HCT116 (cell line): ENCODE data around the gene DYNLT4. TPM values are rescaled to one million over a fixed set of nuclear protein-coding genes. Genes with fewer than 3 reads are reported as not detected.

ENCODE experiments used
- ATAC-seq: fragments of 200-7000 bp; cut with Tn5 transposase; 2 replicates; pipeline ENCODE4 v1.9.1; 2020; ENCODE audit warnings: mild to moderate bottlenecking, moderate library complexity
- BruUV-seq: library from RNA; stranded (reverse); fragments of 400-500 nt; replicated peaks from 2 replicates; lab custom pipeline; 2021; lab: Mats Ljungman, UMichigan
- CTCF ChIA-PET: fragments of 300-600 bp; sonication (Branson Sonifier 250); formaldehyde crosslinking; loops from one replicate; lab custom pipeline; 2021; ENCODE audit warnings: antibody characterized with exemption; lab: Charles Lee
- POLR2A ChIA-PET: fragments of 300-600, 350-600 bp; sonication (Branson Sonifier 250); formaldehyde crosslinking; loops from one replicate; lab custom pipeline; 2021; ENCODE audit warnings: antibody characterized with exemption; lab: Charles Lee
- RAD21 ChIA-PET, 2 experiments: fragments of 300-600 bp; sonication (Branson Sonifier 250); formaldehyde crosslinking; loops; one replicate each; lab custom pipeline; 2023; ENCODE audit warnings: low total read pairs in 2 of 2; ENCODE audit not compliant: uncharacterized antibody in 2 of 2, unreplicated experiment in 2 of 2, low non-redundant PET in 1 of 2; lab: Charles Lee
- DNase-seq: peaks from one replicate; pipeline ENCODE4 v3.0.0-alpha.2; 2010; ENCODE audit warnings: low read depth, low spot score
- H2AFZ ChIP-seq: fragments of 200-600 bp; shearing (Covaris generic), sonication (generic); 2 replicates; pipeline ENCODE4 v1.6.1; 2017; ENCODE audit warnings: low read depth, mixed run types, mixed read lengths, antibody characterized with exemption, low read length; ENCODE audit not compliant: poor library complexity, severe bottlenecking
- H3K27ac ChIP-seq: 2 replicates; pipeline ENCODE4 v1.5.1; 2012; ENCODE audit warnings: low read depth, low read length
- H3K27me3 ChIP-seq: fragments of 200-600 bp; sonication (generic); 2 replicates; pipeline ENCODE4 v1.6.1; 2016; ENCODE audit warnings: mixed run types, low read length, mixed read lengths; ENCODE audit not compliant: insufficient read depth
- H3K36me3 ChIP-seq, 2 experiments: fragments of 200-500 bp in 1 of 2; fragments of 200-600 bp in 1 of 2; sonication (Bioruptor generic) in 1 of 2; sonication (generic) in 1 of 2; 2 replicates each; pipeline versions ENCODE4 v1.5.1 to v1.6.1; 2014 to 2016; ENCODE audit warnings: low read length in 2 of 2, inconsistent platforms in 1 of 2, mixed read lengths in 1 of 2, mixed run types in 1 of 2; ENCODE audit not compliant: insufficient read depth in 2 of 2, control insufficient read depth in 1 of 2
- H3K4me1 ChIP-seq, 2 experiments: fragments of 200-600 bp in 1 of 2; sonication (generic) in 1 of 2; 2 replicates each; pipeline versions ENCODE4 v1.5.1 to v1.6.1; 2012 to 2017; ENCODE audit warnings: low read length in 2 of 2, inconsistent platforms in 1 of 2, mild to moderate bottlenecking in 1 of 2, mixed read lengths in 1 of 2, mixed run types in 1 of 2, moderate library complexity in 1 of 2; ENCODE audit not compliant: insufficient read depth in 2 of 2, control insufficient read depth in 1 of 2
- H3K4me2 ChIP-seq: fragments of 200-600 bp; sonication (generic); 2 replicates; pipeline ENCODE4 v1.6.1; 2017; ENCODE audit warnings: mixed run types, low read length, mixed read lengths
- H3K4me3 ChIP-seq, 2 experiments: fragments of 200-600 bp in 1 of 2; sonication (generic) in 1 of 2; replicated peaks in 1 of 2; 2 replicates each; pipeline ENCODE4 v1.5.1; 2011 to 2016; ENCODE audit warnings: low read length in 2 of 2, control low read depth in 1 of 2, low read depth in 1 of 2, mild to moderate bottlenecking in 1 of 2, mixed read lengths in 1 of 2, mixed run types in 1 of 2
- H3K79me2 ChIP-seq: fragments of 200-600 bp; sonication (generic); 2 replicates; pipeline ENCODE4 v1.6.1; 2017; ENCODE audit warnings: mild to moderate bottlenecking, mixed run types, low read length, moderate library complexity, mixed read lengths; ENCODE audit not compliant: insufficient read depth
- H3K9ac ChIP-seq: fragments of 200-600 bp; sonication (generic); 2 replicates; pipeline ENCODE4 v1.6.1; 2016; ENCODE audit warnings: low read length, mixed read lengths
- H3K9me2 ChIP-seq: fragments of 200-600 bp; sonication (generic), shearing (Covaris generic); 2 replicates; pipeline ENCODE4 v1.6.1; 2017; ENCODE audit warnings: mixed run types, mild to moderate bottlenecking, moderate library complexity; ENCODE audit not compliant: insufficient read depth
- H3K9me3 ChIP-seq, 2 experiments: fragments of 200-500 bp in 1 of 2; fragments of 200-600 bp in 1 of 2; sonication (Bioruptor generic) in 1 of 2; sonication (generic) in 1 of 2; 2 replicates each; pipeline ENCODE4 v1.6.1; 2014 to 2017; ENCODE audit warnings: low read length in 2 of 2, mixed read lengths in 2 of 2, inconsistent platforms in 1 of 2, low read depth in 1 of 2, mild to moderate bottlenecking in 1 of 2, mixed run types in 1 of 2, moderate library complexity in 1 of 2; ENCODE audit not compliant: control insufficient read depth in 1 of 2, insufficient read depth in 1 of 2
- H4K20me1 ChIP-seq: fragments of 200-600 bp; sonication (generic), shearing (Covaris generic); 2 replicates; pipeline ENCODE4 v1.6.1; 2017; ENCODE audit warnings: mixed run types, mild to moderate bottlenecking, moderate library complexity; ENCODE audit not compliant: insufficient read depth
- ATF3 ChIP-seq: IDR thresholded peaks from 2 replicates; pipeline ENCODE4 v1.6.1; 2012
- CTCF ChIP-seq, 3 experiments: fragments of 200-600 bp in 1 of 3; sonication (generic) in 1 of 3; IDR thresholded peaks in 2 of 3; conservative IDR thresholded peaks in 1 of 3; 2 replicates each; pipeline ENCODE4 v1.5.1; 2012 to 2017; ENCODE audit warnings: low read depth in 2 of 3, low read length in 2 of 3, antibody characterized with exemption in 1 of 3, borderline replicate concordance in 1 of 3, control low read depth in 1 of 3, mild to moderate bottlenecking in 1 of 3, mixed read lengths in 1 of 3, mixed run types in 1 of 3, moderate library complexity in 1 of 3; ENCODE audit not compliant: insufficient read depth in 1 of 3
- JUND ChIP-seq: IDR thresholded peaks from 2 replicates; pipeline ENCODE4 v1.6.1; 2012
- POLR2A ChIP-seq: IDR thresholded peaks from 2 replicates; pipeline ENCODE4 v1.7.0; 2011; ENCODE audit warnings: borderline replicate concordance; ENCODE audit not compliant: insufficient read depth, insufficient read length; ENCODE audit errors: extremely low read depth
- POLR2AphosphoS5 ChIP-seq: IDR thresholded peaks from 2 replicates; pipeline ENCODE4 v1.6.1; 2011; ENCODE audit warnings: mild to moderate bottlenecking, low read depth, low read length, moderate library complexity
- RAD21 ChIP-seq: IDR thresholded peaks from 2 replicates; pipeline ENCODE4 v1.6.1; 2012; ENCODE audit warnings: low read depth, mild to moderate bottlenecking
- intact Hi-C: fragments of 100-400 bp; cut with micrococcal nuclease; formaldehyde crosslinking; loops from 2 replicates; pipeline ENCODE4 v1.10.0; 2022
- total RNA-seq: library from RNA; stranded (reverse); gene quantifications from one replicate; pipeline ENCODE4 v1.2.1, GENCODE V29; 2021; ENCODE audit not compliant: unreplicated experiment

Gene DYNLT4
- total RNA-seq, 1 experiment from 2014 or later, result 0.96 TPM

GRCh38 chr1:44849575-44850132, 42.5 kb upstream of the DYNLT4 start:
- RAD21 ChIA-PET, result interaction anchor here in 1 of 2 experiments (0.6 kb wide), 1 partner anchor 454 kb away, joined by 3 read pairs; no protein-coding TSS in a partner anchor
- CTCF ChIA-PET, result no interaction called here
- Histone ChIP-seq H2AFZ (no peak overlapping the region), H3K4me3 (no peak overlapping the region), H3K9me2 (no peaks in the 10 kb centered on the region), H3K36me3 (no peaks in the 10 kb centered on the region), H3K9me3 (no peaks in the 10 kb centered on the region), H3K27me3 (no peaks in the 10 kb centered on the region), H3K27ac (no peak overlapping the region), H3K9ac (no peak overlapping the region), H3K4me2 (no peak overlapping the region), H3K4me1 (no peaks in the 10 kb centered on the region), H3K79me2 (no peaks in the 10 kb centered on the region), H4K20me1 (no peaks in the 10 kb centered on the region)
- intact Hi-C loops, result no loop called here
- no TSS peak for BruUV-seq
- POLR2A ChIA-PET, result no interaction called here
- ATAC-seq (no peak), DNase-seq (no peak)
- TF ChIP-seq JUND (no peak), CTCF (IDR thresholded peaks at IDR 0.05 in 2 of 3, conservative IDR thresholded peaks at IDR 0.05 in 1 of 3; ENCODE audit: borderline replicate concordance in 1 of 3, insufficient read depth in 1 of 3, low read depth in 2 of 3, low read length in 2 of 3) (no peak), POLR2A (no peak), ATF3 (no peak), POLR2AphosphoS5 (no peak), RAD21 (no peak)
